GM12873 (cell line): ENCODE data around the gene ATL1.

Experiments
- CTCF ChIP-seq: IDR thresholded peaks from 2 replicates; pipeline ENCODE4 v1.5.1; 2012; ENCODE audit warnings: low read depth, mild to moderate bottlenecking, moderate library complexity, low read length, control low read depth; ENCODE audit not compliant: insufficient read depth; ENCODE audit errors: missing control alignments

Gene ATL1

GRCh38 chr14:50666772-50667683 is 107.1 kb downstream of the ATL1 start:
- TF ChIP-seq CTCF: no peak

DNA sequence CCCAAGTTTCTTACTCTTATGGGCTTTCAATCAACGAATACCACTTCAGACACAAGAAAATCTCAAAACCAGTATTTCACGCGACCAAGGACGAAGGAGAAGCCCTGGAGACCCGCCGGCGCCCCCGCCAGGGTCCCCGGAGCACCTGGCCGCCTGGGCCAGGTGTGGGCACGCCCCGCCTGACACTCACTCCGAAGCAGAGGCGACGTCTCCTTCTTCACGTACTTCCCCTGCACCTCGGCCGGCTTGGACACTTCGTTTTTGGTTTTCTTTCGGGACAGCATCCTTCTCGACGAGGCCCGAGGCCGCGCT is 107.7 kb downstream of the ATL1 start:
- TF ChIP-seq CTCF: no peak

- TF ChIP-seq CTCF: no peak
Measured at GRCh38 chr14:50667996-50668825, 108.3 kb downstream of the ATL1 start, which contains the start of gene SAV1. SAV1 (minus strand) TSS chr14:50668306; CDS start chr14:50667967, 339 bp downstream.

- no peak for TF ChIP-seq CTCF
Measured at GRCh38 chr14:50668826-50669143, 108.8 kb downstream of the ATL1 start.

DNA sequence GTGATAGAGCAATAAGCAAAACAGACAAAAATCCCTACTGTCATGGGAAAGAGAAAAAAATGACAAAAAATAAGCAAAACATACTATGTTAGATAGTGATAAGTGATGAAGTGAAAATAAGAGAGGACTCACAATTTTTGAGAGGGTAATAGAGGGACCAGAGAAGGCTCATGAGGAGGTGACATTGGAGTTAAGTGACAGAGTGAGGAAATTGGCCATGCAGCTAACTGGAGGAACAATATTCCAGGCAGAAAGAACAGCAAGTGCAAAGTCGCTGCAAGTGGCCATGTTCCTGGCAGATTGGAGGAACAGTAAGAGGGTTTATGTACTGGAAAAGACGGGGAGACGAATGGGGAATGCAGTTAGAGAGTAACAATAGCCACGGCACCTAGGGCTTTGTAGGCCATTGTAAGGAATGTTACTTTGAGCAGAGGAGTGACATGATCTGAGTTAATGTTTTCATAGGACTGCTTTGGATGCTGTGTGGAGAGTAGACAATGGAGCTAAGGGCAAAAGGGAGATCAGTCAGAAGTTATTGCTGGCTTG is 109.6 kb downstream of the ATL1 start:
- TF ChIP-seq CTCF: no peak

DNA sequence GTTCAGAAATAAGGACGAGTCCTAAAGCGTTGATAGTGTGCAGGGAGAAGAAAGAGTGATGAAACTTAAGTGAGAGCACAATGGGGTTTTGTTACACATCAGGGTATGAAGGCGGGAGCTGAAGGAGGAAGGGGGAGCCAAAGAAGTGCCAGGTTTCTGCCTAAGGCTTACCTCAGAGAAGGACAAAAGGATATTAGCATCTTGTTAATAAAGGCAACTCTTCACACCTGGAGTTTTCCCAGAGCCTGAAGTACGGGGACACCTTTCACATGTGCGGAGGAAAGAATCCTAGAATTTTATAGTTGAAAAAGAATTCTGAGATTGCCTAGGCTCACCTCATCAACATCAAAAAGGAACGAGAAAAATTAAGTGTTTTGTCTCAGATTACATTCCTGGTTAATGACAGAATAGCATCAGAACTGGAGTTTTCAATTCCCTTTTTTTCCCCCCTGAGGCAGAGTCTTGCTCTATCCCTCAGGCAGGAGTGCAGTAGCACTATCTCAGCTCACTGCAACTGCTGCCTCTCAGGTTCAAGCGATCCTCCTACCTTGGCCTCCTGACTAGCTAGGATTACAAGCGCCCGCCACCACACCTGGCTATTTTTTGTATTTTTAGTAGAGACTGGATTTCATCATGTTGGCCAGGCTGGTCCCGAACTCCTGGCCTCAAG is 110.4 kb downstream of the ATL1 start:
- no peak for TF ChIP-seq CTCF
